Skeletal muscle satellite cell (primary cell): ENCODE measurements around the gene AK2. TPM values are rescaled to one million over a fixed set of nuclear protein-coding genes. Genes with fewer than 3 reads are reported as not detected.
A peak's percentile ranks its signal among the peaks of the same experiment; 100 is the strongest.

Experiments
- H3K27me3 ChIP-seq: 2 replicates; pipeline ENCODE4 v1.7.0; 2013; ENCODE audit warnings: low read length; ENCODE audit not compliant: control insufficient read depth, insufficient read depth
- H3K36me3 ChIP-seq: 2 replicates; pipeline ENCODE4 v1.7.0; 2013; ENCODE audit warnings: mild to moderate bottlenecking, control low read depth, low read length; ENCODE audit not compliant: insufficient read depth
- H3K4me1 ChIP-seq: 2 replicates; pipeline ENCODE4 v1.7.0; 2013; ENCODE audit warnings: low read length; ENCODE audit not compliant: control insufficient read depth, insufficient read depth
- H3K4me2 ChIP-seq: 2 replicates; pipeline ENCODE4 v1.7.0; 2013; ENCODE audit warnings: mild to moderate bottlenecking, low read length
- H3K4me3 ChIP-seq: 2 replicates; pipeline ENCODE4 v1.7.0; 2013; ENCODE audit warnings: low read length
- H3K9ac ChIP-seq: 2 replicates; pipeline ENCODE4 v1.7.0; 2013; ENCODE audit warnings: mild to moderate bottlenecking, low read depth, low read length, moderate library complexity
- H3K9me3 ChIP-seq: replicated peaks from 2 replicates; pipeline ENCODE4 v1.7.0; 2013; ENCODE audit warnings: mild to moderate bottlenecking, control low read depth, low read length
- total RNA-seq: library from RNA; depleted of rRNA; stranded (reverse); fragments of >200 nt; gene quantifications from 2 replicates; pipeline ENCODE4 v1.2.3, GENCODE V29; 2012; rRNA removed

The AK2 gene
- 224 and 288 TPM in 2 replicates for total RNA-seq

DNA sequence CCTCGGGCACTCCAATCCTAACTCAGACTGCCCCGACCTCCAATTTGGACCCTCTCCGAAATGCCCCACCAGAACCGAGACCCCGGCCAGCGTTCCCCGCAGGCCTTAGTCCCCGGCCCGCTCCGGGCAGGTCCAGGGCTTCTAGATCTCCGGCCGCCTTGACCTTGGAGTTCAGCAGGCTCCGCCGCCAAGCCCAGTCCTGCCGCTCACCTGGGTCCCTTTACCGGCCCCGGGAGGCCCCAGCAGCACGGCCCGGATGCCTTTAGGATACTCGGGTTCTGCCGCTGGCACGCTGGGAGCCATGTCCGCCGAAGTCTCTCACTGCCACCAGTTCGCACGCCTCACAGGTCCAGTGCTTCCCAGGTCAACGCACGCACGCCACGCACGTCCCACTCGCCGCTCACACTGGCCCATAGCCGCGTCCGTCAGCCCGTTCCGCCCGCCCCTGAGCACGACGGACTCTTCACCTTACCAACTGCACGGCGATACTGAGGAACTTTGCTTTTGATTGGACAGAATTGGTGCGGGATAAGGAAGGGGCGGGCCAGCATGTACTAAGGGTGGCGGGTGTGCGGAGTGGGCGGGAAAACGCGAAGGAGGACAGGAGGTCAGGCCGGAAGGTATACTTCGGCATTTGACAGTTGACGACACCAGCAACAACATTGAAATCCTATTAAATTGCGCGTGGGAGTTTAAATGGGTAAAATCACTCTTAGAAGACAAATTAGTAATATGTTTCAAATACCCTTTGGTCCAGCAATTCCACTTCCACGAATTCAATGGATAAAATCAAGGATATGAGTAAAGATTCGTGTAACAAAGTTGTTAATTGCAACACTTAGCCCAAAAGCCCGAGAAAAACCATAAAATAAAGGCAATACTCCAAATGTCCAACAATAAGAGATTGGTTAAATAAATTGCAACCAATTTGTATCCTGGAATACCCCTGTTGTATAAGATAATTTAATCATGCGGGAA is at the start of gene AK2:
Gene AK2 (minus strand): TSS at position 358 of the 978 bp plus-strand sequence. CDS start 55 bp downstream, at position 303.
- no peaks in the 10 kb centered on the region for H3K36me3 ChIP-seq
- H3K9ac ChIP-seq, result peak within 1 kb of the TSS; percentile 90

DNA sequence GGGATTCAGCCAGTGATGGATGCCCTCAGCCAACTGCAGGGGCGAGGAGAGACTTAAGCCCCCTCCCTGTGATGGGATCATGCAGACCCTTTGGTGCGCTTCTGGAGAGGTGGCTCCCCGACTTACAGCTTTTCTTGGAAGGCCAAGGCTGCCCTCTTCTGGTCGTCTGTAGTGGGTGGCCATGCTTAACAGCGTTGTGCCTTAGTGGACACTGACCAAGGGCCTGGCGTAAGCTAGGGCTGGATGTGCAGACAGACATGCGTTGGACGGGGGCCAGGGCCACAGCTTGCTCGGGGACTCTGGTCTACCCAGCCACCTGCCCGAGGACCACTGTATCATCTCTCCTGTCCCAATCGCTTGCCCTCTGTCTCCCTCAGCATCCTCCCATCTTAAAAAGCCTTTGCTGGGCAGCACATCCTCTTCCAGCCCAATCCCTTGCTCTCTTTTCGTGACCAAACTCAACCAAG is 49.7 kb upstream of the AK2 start:
- H3K36me3 ChIP-seq, result no peaks in the 10 kb centered on the region
- no peak overlapping the region for H3K9ac ChIP-seq
- H3K4me3 ChIP-seq, result no peak overlapping the region
- no peaks in the 10 kb centered on the region for H3K9me3 ChIP-seq
- no peak overlapping the region for H3K4me2 ChIP-seq
- peaks cover 16% of the 10 kb centered on the region for H3K27me3 ChIP-seq
- H3K4me1 ChIP-seq, result peaks cover 9% of the 10 kb centered on the region

More for the DNA sequence above, at the start of gene AK2:
- Histone ChIP-seq H3K4me3 (peak within 1 kb of the TSS; percentile 79), H3K9me3 (no peaks in the 10 kb centered on the region), H3K4me1 (peaks cover 21% of the 10 kb centered on the region), H3K4me2 (peak within 1 kb of the TSS; percentile 82), H3K27me3 (no peaks in the 10 kb centered on the region)

DNA sequence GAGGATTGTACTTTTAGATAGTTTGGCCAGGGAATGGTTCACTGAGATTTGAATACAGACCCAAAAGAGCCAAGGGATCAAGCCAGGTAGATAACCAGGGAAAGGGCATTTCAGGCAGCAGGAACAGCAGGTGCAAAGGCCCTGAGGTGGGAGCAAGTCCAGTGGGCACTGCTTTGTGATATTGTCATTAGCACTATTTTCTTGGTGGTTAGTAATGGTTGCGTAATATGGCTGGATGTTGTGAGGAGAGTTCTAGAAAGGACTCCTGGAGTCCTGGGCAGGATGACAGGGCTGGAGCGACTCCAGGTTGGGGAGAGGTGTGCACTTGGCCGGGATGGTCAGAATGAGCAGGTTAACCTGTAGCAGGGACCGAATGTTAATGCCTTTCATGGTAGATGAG is 48.6 kb upstream of the AK2 start:
- H3K27me3 ChIP-seq, result peaks cover 19% of the 10 kb centered on the region
- peaks cover 17% of the 10 kb centered on the region for H3K4me1 ChIP-seq
- H3K9ac ChIP-seq, result no peak overlapping the region
- H3K4me2 ChIP-seq, result no peak overlapping the region
- H3K36me3 ChIP-seq, result no peaks in the 10 kb centered on the region
- no peaks in the 10 kb centered on the region for H3K9me3 ChIP-seq
- H3K4me3 ChIP-seq, result no peak overlapping the region

DNA sequence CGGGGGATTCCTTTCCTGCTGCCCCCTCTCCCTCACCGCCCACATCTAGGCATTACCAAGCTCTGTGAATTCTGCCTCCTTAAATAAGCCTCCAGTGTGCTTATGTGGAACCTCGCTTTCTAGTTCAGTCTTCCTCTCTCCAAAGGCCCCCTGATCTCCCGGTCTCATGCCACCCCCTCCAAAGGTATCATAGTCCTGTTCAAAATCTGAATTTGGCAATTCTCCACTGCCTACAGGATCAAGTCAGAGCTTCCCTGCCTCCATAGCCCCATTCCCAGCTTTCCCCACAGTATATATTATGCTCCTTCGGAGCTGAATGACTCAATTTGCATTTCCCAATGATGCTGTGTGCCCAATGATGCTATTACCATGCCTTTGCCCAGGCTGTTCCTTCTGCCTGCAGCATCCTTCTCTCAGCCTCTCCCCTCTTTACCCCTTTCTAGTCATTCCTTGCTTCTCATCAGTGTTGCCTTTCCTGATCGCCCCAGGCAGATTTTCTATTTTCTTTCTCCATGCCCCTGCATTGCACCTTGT is 46.0 kb upstream of the AK2 start:
- no peaks in the 10 kb centered on the region for H3K36me3 ChIP-seq
- no peak overlapping the region for H3K4me2 ChIP-seq
- no peaks in the 10 kb centered on the region for H3K9me3 ChIP-seq
- peaks cover 19% of the 10 kb centered on the region for H3K27me3 ChIP-seq
- H3K4me3 ChIP-seq, result no peak overlapping the region
- H3K9ac ChIP-seq, result no peak overlapping the region
- peaks cover 17% of the 10 kb centered on the region for H3K4me1 ChIP-seq

DNA sequence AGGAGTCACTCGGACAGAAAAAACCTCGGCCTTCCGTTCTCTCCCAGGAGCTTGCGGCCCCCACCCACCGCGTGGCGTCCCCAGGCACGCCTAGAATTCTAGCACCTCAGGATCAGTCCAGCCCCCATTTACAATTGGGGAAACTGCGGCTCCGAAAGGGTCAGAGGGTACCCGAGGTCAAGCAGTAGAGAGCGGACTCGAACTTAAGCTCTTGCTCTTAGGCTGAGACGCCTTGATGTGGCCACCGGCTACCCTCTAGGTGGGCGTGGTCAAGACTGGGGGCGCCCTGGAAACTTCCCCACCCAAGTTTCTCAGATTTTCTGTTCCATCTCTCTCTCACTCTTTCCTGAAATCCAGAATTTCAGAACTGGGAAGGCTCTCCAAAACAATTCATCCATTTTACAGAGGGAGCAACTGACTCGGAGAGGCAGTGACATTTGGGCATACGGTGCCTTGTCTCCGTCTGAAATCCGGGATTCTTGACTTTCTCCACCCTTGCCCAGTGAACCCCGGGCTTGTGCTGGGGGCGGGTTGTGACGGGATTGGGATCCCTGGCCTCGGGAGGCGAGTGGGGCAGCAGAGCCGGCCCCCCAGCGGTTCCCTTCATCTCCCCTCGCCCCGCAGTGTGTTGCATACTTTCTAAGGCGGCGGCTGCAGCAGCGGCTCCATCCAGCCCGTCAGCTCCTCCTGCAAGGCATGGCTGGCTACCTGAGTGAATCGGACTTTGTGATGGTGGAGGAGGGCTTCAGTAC is 45.0 kb upstream of the AK2 start:
- H3K36me3 ChIP-seq, result no peaks in the 10 kb centered on the region
- peaks cover 17% of the 10 kb centered on the region for H3K4me1 ChIP-seq
- peak overlapping the region; percentile 100 for H3K4me2 ChIP-seq
- no peaks in the 10 kb centered on the region for H3K9me3 ChIP-seq
- peak overlapping the region; percentile 92 for H3K4me3 ChIP-seq
- H3K9ac ChIP-seq, result peak overlapping the region; percentile 84
- H3K27me3 ChIP-seq, result peaks cover 19% of the 10 kb centered on the region

DNA sequence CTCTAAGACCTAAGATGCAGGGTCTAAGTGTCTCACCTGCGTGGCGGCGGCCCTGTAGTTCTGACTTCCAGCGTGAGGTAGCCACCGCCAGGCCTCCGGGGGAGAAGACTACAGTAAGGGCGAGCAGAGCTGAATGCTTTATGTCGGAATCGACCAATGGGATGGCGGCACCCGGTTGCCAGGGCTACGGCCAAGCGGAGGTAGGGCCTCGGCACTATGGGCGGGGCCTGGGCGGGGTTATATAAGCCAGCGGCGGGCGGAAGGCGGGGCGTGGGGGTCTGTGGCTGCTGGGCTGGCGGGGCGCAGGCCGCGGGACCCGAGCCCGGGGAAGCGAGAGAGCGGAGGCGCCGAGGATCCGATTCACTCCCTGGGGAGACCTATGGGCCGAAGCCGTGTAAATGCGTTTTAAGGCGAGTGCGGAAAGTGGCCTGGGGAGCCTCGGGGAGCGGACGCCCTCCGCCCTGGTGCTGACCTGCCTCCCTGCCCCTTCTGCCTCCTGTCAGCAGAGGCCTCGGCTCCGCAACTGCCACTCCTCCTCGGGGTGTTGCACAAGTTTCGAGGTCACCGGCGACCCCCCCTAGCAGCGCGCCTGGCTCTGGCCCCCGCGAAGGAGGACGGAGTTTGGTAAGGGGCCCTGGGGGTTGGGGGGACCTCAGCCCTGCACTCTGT is 44.3 kb upstream of the AK2 start, which contains the start of gene AZIN2:
Gene AZIN2 (plus strand): TSS at position 269 of the 669 bp plus-strand sequence. CDS start 1,097 bp downstream, outside the sequence.
- no peaks in the 10 kb centered on the region for H3K36me3 ChIP-seq
- peak within 1 kb of the TSS; percentile 100 for H3K4me2 ChIP-seq
- peaks cover 19% of the 10 kb centered on the region for H3K27me3 ChIP-seq
- peak within 1 kb of the TSS; percentile 84 for H3K9ac ChIP-seq
- peaks cover 17% of the 10 kb centered on the region for H3K4me1 ChIP-seq
- peak within 1 kb of the TSS; percentile 92 for H3K4me3 ChIP-seq
- no peaks in the 10 kb centered on the region for H3K9me3 ChIP-seq

DNA sequence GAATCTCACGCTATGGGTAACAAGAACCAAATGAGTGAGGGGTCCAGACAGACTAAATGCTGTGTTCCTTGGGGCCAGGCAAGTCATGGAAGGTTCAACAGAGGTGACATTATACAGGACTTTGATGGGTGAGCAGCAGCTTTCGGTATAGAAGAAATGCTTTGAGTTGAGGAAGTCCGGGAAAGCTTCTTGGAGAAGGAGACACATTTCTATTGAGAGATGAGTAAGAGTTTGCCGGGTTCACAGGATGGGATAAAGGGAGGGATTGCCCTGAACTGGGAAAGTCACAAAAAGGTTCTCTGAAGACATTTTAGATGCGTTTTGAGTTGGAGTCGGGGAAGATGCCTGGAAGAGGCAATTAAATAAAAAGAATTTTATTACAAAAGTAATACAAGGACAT is 43.7 kb upstream of the AK2 start:
- H3K4me1 ChIP-seq, result peaks cover 17% of the 10 kb centered on the region
- no peaks in the 10 kb centered on the region for H3K9me3 ChIP-seq
- H3K4me2 ChIP-seq, result peak overlapping the region; percentile 100
- H3K9ac ChIP-seq, result peak overlapping the region; percentile 84
- peaks cover 14% of the 10 kb centered on the region for H3K27me3 ChIP-seq
- no peaks in the 10 kb centered on the region for H3K36me3 ChIP-seq
- H3K4me3 ChIP-seq, result peak overlapping the region; percentile 92

DNA sequence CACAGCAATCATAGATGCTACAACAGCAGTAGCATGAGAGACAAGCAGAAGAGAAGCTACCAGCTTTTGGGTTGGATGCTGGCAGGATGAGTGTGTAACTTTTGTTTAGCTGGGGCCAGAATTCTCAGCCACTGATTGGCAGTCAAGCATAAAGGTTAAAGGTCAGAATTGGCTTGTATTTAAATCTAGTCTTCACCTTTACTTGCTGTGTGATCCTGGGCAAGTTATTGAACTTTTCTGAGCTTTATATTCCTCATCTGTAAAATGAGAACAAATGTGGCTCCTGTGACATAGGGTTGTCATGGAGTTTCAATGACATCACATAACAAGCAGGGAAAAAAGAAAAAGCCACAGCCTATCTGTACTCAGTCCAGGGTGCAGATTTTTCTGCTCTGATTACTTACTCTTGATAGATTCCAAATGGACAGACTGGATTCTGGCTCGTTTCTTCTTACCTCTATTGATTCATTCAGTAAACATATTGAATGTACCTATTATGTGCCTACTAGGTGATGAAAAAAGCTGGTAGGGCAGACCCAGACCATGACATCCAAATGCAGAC is 41.4 kb upstream of the AK2 start:
- Histone ChIP-seq H3K4me2 (no peak overlapping the region), H3K27me3 (peaks cover 13% of the 10 kb centered on the region), H3K4me3 (no peak overlapping the region), H3K36me3 (no peaks in the 10 kb centered on the region), H3K9me3 (no peaks in the 10 kb centered on the region), H3K9ac (no peak overlapping the region), H3K4me1 (peaks cover 17% of the 10 kb centered on the region)

DNA sequence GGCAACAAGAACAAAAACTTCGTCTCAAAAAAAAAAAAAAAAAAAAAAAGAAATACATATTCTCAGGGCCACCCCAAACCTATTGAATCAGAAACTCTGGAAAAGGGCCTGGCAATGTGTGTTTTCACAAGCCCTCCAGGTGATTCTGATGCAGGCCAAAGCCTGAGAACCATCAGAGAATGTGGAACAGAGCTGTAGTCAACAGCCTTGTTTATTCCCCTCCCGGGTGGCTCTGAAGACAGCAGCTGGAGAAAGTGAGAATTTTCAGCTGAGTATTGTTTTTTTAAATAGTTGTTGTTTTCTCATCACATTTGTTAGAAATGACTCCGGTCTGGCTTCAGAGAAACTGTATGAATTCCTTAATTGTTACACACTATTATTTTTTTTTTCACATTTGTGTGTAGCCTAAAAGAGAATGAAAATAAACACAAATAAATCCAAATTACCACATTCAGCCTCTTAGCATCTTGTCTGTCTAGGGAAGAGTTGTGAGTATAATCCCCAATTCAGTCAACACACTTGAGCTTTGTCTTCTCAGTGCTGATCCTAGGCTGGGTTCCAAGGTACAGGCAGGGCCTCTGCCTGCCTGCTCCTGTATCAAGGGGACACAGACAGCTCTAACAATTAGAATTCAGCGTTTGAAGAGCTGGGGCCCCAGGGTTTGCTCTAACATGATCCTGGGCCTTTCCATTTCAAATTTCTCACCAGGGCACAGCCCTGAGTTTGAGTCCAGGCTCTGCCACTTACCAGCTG is 37.7 kb upstream of the AK2 start:
- no peak overlapping the region for H3K4me3 ChIP-seq
- peaks cover 4% of the 10 kb centered on the region for H3K27me3 ChIP-seq
- no peaks in the 10 kb centered on the region for H3K9me3 ChIP-seq
- H3K4me2 ChIP-seq, result no peak overlapping the region
- H3K36me3 ChIP-seq, result no peaks in the 10 kb centered on the region
- peaks cover 6% of the 10 kb centered on the region for H3K4me1 ChIP-seq
- no peak overlapping the region for H3K9ac ChIP-seq

DNA sequence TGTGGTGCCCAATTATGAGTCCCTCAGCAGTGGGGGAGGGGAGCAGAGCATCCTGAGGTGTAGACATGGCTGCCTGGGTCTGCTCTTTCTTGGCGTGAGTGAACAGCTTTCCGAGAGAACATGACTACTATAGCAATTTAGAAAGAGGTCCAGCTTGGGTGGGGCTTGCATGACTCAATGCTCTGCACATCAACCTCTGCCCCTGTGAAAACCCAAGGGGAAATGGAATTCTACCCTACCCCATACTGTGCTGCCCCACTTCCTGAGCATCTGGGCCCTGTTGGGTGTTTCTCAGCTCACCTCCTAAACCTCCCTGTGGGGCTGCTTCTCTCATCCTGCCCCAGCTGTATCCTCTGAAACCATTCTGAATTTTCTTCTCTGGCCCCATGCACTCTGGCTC is 36.0 kb upstream of the AK2 start:
- no peaks in the 10 kb centered on the region for H3K36me3 ChIP-seq
- no peak overlapping the region for H3K4me3 ChIP-seq
- no peaks in the 10 kb centered on the region for H3K9me3 ChIP-seq
- H3K9ac ChIP-seq, result no peak overlapping the region
- peaks cover 4% of the 10 kb centered on the region for H3K27me3 ChIP-seq
- H3K4me2 ChIP-seq, result no peak overlapping the region
- H3K4me1 ChIP-seq, result peaks cover 10% of the 10 kb centered on the region
